B cell (primary cell): ENCODE data around the gene RNGTT. TPM values are rescaled to one million over a fixed set of nuclear protein-coding genes. Genes with fewer than 3 reads are reported as not detected.
"Not testable (repeated sequence)": the region's sequence is repeated elsewhere in the genome, so short reads cannot be mapped to it uniquely, and the experiment has no call there.

ENCODE experiments used
- ATAC-seq: fragments of 200-7000 bp; cut with Tn5 transposase; one replicate; pipeline ENCODE4 v1.10.0; 2021; ENCODE audit warnings: low read depth, mild to moderate bottlenecking, moderate number of reproducible peaks, moderate library complexity
- CTCF ChIA-PET: fragments of 350-600 bp; sonication (Branson Sonifier 250); formaldehyde crosslinking; loops from one replicate; lab custom pipeline; 2021; ENCODE audit warnings: antibody characterized with exemption, inconsistent platforms; lab: Charles Lee
- POLR2A ChIA-PET: fragments of 350-600 bp; sonication (Branson Sonifier 250); formaldehyde crosslinking; loops from one replicate; lab custom pipeline; 2021; ENCODE audit warnings: antibody characterized with exemption; lab: Charles Lee
- DNase-seq: peaks from one replicate; pipeline ENCODE4 v3.0.0; 2013
- H2AFZ ChIP-seq: 2 replicates; pipeline ENCODE4 v1.6.1; 2012; ENCODE audit warnings: mild to moderate bottlenecking, low read depth, low read length; ENCODE audit not compliant: insufficient read depth, poor library complexity, severe bottlenecking
- H3K27ac ChIP-seq, 2 donors: 1 replicate in 1 of 2; 2 replicates in 1 of 2; pipeline ENCODE4 v1.5.1; 2012 to 2013; ENCODE audit warnings: low read length in 2 of 2, mild to moderate bottlenecking in 2 of 2, moderate library complexity in 1 of 2
- H3K27me3 ChIP-seq, 4 experiments: fragments of 200-600 bp in 1 of 4; sonication (generic) in 1 of 4; replicated peaks in 1 of 4; 1 replicate in 2 of 4; 2 replicates in 2 of 4; pipeline versions ENCODE4 v1.6.1 to v1.7.0; 2013 to 2016; ENCODE audit warnings: low read length in 3 of 4, mild to moderate bottlenecking in 2 of 4, mixed read lengths in 1 of 4, moderate library complexity in 1 of 4; ENCODE audit not compliant: insufficient read depth in 4 of 4, control insufficient read depth in 3 of 4; ENCODE audit errors: control extremely low read depth in 1 of 4
- H3K36me3 ChIP-seq, 2 experiments: replicated peaks in 1 of 2; 1 replicate in 1 of 2; 2 replicates in 1 of 2; pipeline versions ENCODE4 v1.6.1 to v1.7.1; 2013; ENCODE audit warnings: low read length in 1 of 2; ENCODE audit not compliant: insufficient read depth in 2 of 2, control insufficient read depth in 1 of 2; ENCODE audit errors: control extremely low read depth in 1 of 2, extremely low read depth in 1 of 2
- H3K4me1 ChIP-seq, 2 donors: fragments of 200-600 bp in 1 of 2; sonication (generic) in 1 of 2; 1 replicate in 1 of 2; 2 replicates in 1 of 2; pipeline versions ENCODE4 v1.5.1 to v1.6.1; 2013 to 2017; ENCODE audit warnings: low read length in 2 of 2; ENCODE audit not compliant: control insufficient read depth in 2 of 2, insufficient read depth in 2 of 2
- H3K4me2 ChIP-seq: replicated peaks from 2 replicates; pipeline ENCODE3; 2012; ENCODE audit warnings: mild to moderate bottlenecking, low read depth, low read length; ENCODE audit not compliant: poor library complexity, severe bottlenecking
- H3K4me3 ChIP-seq, 5 experiments: fragments of 200-600 bp in 1 of 5; sonication (generic) in 1 of 5; 1 replicate in 3 of 5; 2 replicates in 2 of 5; pipeline versions ENCODE4 v1.5.1 to v1.7.0; 2011 to 2016; ENCODE audit warnings: low read length in 4 of 5, mild to moderate bottlenecking in 4 of 5, low read depth in 2 of 5, control low read depth in 1 of 5, moderate library complexity in 1 of 5; ENCODE audit not compliant: insufficient read depth in 1 of 5; ENCODE audit errors: control extremely low read depth in 1 of 5, extremely low read depth in 1 of 5
- H3K79me2 ChIP-seq: fragments of 200-600 bp; sonication (generic); one replicate; pipeline ENCODE4 v1.6.0; 2016; ENCODE audit warnings: low read length; ENCODE audit not compliant: control insufficient read depth, insufficient read depth
- H3K9ac ChIP-seq: fragments of 200-600 bp; sonication (generic); 2 replicates; pipeline ENCODE4 v1.6.1; 2017; ENCODE audit warnings: mild to moderate bottlenecking, low read length, moderate library complexity
- H3K9me3 ChIP-seq, 3 donors: one replicate each; pipeline versions ENCODE4 v1.6.1 to v1.7.1; 2013; ENCODE audit warnings: low read length in 2 of 3; ENCODE audit not compliant: control insufficient read depth in 2 of 3, insufficient read depth in 1 of 3; ENCODE audit errors: control extremely low read depth in 1 of 3
- H4K20me1 ChIP-seq: 2 replicates; pipeline ENCODE4 v1.6.0; 2012; ENCODE audit warnings: mild to moderate bottlenecking, low read length; ENCODE audit not compliant: insufficient read depth, control insufficient read depth, poor library complexity, severe bottlenecking
- H3K27ac Mint-ChIP-seq: one replicate; pipeline ENCODE4 v1.8.0; 2021; ENCODE audit warnings: mixed read lengths
- H3K27me3 Mint-ChIP-seq: one replicate; pipeline ENCODE4 v1.8.0; 2021; ENCODE audit warnings: mixed read lengths
- H3K4me1 Mint-ChIP-seq: one replicate; pipeline ENCODE4 v1.8.0; 2021; ENCODE audit warnings: mixed read lengths
- H3K4me3 Mint-ChIP-seq: one replicate; pipeline ENCODE4 v1.8.0; 2021; ENCODE audit warnings: mixed read lengths
- H3K9me3 Mint-ChIP-seq: one replicate; pipeline ENCODE4 v1.8.0; 2022; ENCODE audit warnings: mixed read lengths; ENCODE audit not compliant: insufficient read depth
- CTCF ChIP-seq: fragments of 200-600 bp; IDR thresholded peaks from one replicate; pipeline ENCODE4 v1.8.0; 2022; ENCODE audit warnings: antibody characterized with exemption, mild to moderate bottlenecking
- EZH2 ChIP-seq: IDR thresholded peaks from 2 replicates; pipeline ENCODE4 v1.6.1; 2012; ENCODE audit warnings: borderline replicate concordance, low read depth, mild to moderate bottlenecking, moderate library complexity, low read length; ENCODE audit not compliant: insufficient read depth, poor library complexity, severe bottlenecking
- WGBS: methylation state at CpG from one replicate; pipeline ENCODE4 v1.1.5; 2013; ENCODE audit warnings: missing lambda C conversion rate; ENCODE audit not compliant: insufficient coverage; 5-methylcytosine and 5-hydroxymethylcytosine counted together
- intact Hi-C: fragments of 100-400 bp; cut with micrococcal nuclease; formaldehyde crosslinking; loops from one replicate; pipeline ENCODE4 v1.10.0; 2022
- polyA plus RNA-seq: library from polyadenylated mRNA; depleted of rRNA; stranded (reverse); fragments of >200 nt; gene quantifications from 2 replicates; pipeline ENCODE4 v1.2.3, GENCODE V29; 2012
- total RNA-seq, 2 donors: library from RNA; stranded (reverse); fragments of 120-200 nt in 1 of 2; gene quantifications; 1 replicate in 1 of 2; 2 replicates in 1 of 2; pipeline versions ENCODE4 v1.2.3 to v1.2.4, GENCODE V29; 2013 to 2022

The RNGTT gene
- total and polyA plus RNA-seq, 2 donors (not counting 1 experiment from before 2014, with no cell fraction given): 10.8 to 29.1 TPM

GRCh38 chr6:88984152-88984551, 20.7 kb upstream of the RNGTT start:
- Histone ChIP-seq H2AFZ (no peak overlapping the region), H3K9ac (no peak overlapping the region), H3K4me3 (no peak overlapping the region), H3K36me3 (no peaks in the 10 kb centered on the region), H3K4me1 (no peaks in the 10 kb centered on the region), H3K79me2 (no peaks in the 10 kb centered on the region), H3K27ac (no peak overlapping the region), H3K4me2 (no peak overlapping the region), H4K20me1 (no peaks in the 10 kb centered on the region), H3K27me3 (no peaks in the 10 kb centered on the region), H3K9me3 (no peaks in the 10 kb centered on the region)
- CTCF ChIA-PET: interaction anchor here (0.8 to 6.6 kb wide), 16 partner anchors 9 to 626 kb away, joined by 3 to 94 read pairs (median 7); partner anchors contain the start of genes PNRC1, RNGTT and UBE2J1
- TF ChIP-seq EZH2 (no peak), CTCF (no peak)
- no peaks in the 10 kb centered on the region for H3K4me1 Mint-ChIP-seq
- H3K27ac Mint-ChIP-seq: no peak overlapping the region
- POLR2A ChIA-PET: no interaction called here
- ATAC-seq (no peak), DNase-seq (no peak)
- H3K9me3 Mint-ChIP-seq: no peaks in the 10 kb centered on the region
- intact Hi-C loops: loop anchor here (5.0 kb wide), 1 partner anchor 98 kb away; the partner anchor contains the start of gene PNRC1
- H3K27me3 Mint-ChIP-seq: no peaks in the 10 kb centered on the region
- H3K4me3 Mint-ChIP-seq: no peak overlapping the region

DNA sequence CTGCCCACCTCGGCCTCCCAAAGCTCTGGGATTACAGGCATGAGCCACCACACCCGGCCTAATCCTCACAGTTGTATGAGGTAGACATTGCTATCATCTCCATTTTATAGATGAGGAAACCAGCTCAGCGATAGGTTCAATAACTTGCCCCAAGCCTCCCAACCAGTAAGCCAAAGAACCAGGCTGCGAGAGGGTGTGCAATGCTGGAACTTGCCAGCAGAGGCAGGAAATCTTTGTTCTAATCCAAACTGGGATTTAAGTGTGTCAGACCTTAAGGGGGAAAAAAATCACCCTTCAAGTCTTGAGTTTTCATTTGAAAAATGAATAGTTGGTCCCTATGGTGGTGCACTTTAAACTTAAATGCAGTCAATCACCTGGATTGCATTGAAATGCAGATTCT, 20.1 kb upstream of the RNGTT start:
- Histone ChIP-seq H4K20me1 (no peaks in the 10 kb centered on the region), H3K4me3 (no peak overlapping the region), H3K9ac (no peak overlapping the region), H3K27ac (no peak overlapping the region), H2AFZ (no peak overlapping the region), H3K4me1 (no peaks in the 10 kb centered on the region), H3K79me2 (no peaks in the 10 kb centered on the region), H3K4me2 (no peak overlapping the region), H3K27me3 (no peaks in the 10 kb centered on the region), H3K36me3 (no peaks in the 10 kb centered on the region), H3K9me3 (no peaks in the 10 kb centered on the region)
- Mint-ChIP-seq H3K4me3 (no peak overlapping the region), H3K9me3 (no peaks in the 10 kb centered on the region), H3K4me1 (no peaks in the 10 kb centered on the region), H3K27ac (no peak overlapping the region), H3K27me3 (no peaks in the 10 kb centered on the region)
- DNase-seq: no peak
- ChIA-PET POLR2A (interaction anchor here (1.6 kb wide), 1 partner anchor 96 kb away, joined by 4 read pairs; no protein-coding TSS in a partner anchor), CTCF (interaction anchor here (0.6 to 6.6 kb wide), 30 partner anchors 8 to 632 kb away, joined by 3 to 94 read pairs (median 4); partner anchors contain the start of genes PNRC1, RNGTT and UBE2J1)
- WGBS: 40% methylated on average over 1 of the region's 4 CpGs
- ATAC-seq: no peak
- intact Hi-C loops: loop anchor here (2.0 to 5.0 kb wide), 2 partner anchors 99 to 163 kb away; partner anchors contain the start of genes PM20D2 and PNRC1
- TF ChIP-seq EZH2 (no peak), CTCF (no peak)

DNA sequence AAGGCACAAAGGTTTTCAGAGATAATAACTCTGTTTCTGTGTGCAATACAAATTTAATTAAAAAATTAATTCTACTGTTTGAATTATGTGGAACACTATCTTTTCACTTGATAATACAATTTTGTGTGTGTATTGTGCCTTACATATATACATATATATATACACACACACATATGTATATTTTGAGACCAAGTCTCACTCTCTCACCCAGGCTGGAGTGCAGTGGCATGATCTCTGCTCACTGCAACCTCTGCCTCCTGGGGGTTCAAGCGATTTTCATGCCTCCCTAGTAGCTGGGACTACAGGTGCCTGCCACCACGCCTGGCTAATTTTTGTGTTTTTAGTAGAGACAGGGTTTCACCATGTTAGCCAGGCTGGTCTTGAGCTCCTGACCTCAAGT, 19.7 kb upstream of the RNGTT start:
- not testable (repeated sequence) for H3K27ac ChIP-seq, H3K9ac ChIP-seq, DNase-seq, H3K27me3 Mint-ChIP-seq, H3K4me2 ChIP-seq, H3K4me1 Mint-ChIP-seq, ATAC-seq, H2AFZ ChIP-seq, H3K4me3 ChIP-seq, H3K79me2 ChIP-seq, H3K4me3 Mint-ChIP-seq, H3K9me3 ChIP-seq, H4K20me1 ChIP-seq, H3K9me3 Mint-ChIP-seq, H3K36me3 ChIP-seq, H3K4me1 ChIP-seq, H3K27me3 ChIP-seq, H3K27ac Mint-ChIP-seq
- 80% methylated on average over 2 of the region's 2 CpGs for WGBS
- ChIA-PET CTCF (interaction anchor here (0.6 to 6.6 kb wide), 42 partner anchors 8 to 1496 kb away, joined by 3 to 94 read pairs (median 4); partner anchors contain the start of genes PM20D2, PNRC1, RNGTT and SRSF12), POLR2A (interaction anchor here (1.6 kb wide), 1 partner anchor 96 kb away, joined by 4 read pairs; no protein-coding TSS in a partner anchor)
- intact Hi-C loops: loop anchor here (2.0 to 5.0 kb wide), 2 partner anchors 99 to 164 kb away; partner anchors contain the start of genes PM20D2 and PNRC1
